ENCODE measurements around the gene IQCE. TPM values are rescaled to one million over a fixed set of nuclear protein-coding genes. Genes with fewer than 3 reads are reported as not detected.

IQCE gene
- total and polyA plus RNA-seq, 10 of the 15 experiments (the other 5 are each of a cell fraction or from before 2014, with no cell fraction given), result 0.37 to 8.1 (median 3.7) TPM

- Histone ChIP-seq H3K36me3 (ENCODE audit: control insufficient read depth in 2 of 2, insufficient read depth in 2 of 2, low read length in 1 of 2) (no peaks in the 10 kb centered on the region), H3K27ac (ENCODE audit: control insufficient read depth, insufficient read depth) (no peak overlapping the region), H3K4me1 (ENCODE audit: control insufficient read depth, insufficient read depth, low read length) (no peaks in the 10 kb centered on the region), H3K79me2 (ENCODE audit: control insufficient read depth, insufficient read depth, low read length) (no peaks in the 10 kb centered on the region), H3K9ac (ENCODE audit: control insufficient read depth, insufficient read depth, low read length) (no peak overlapping the region), H2AFZ (ENCODE audit: control insufficient read depth, low read depth, low read length) (no peak overlapping the region), H3K27me3 (replicated peaks in 1 of 2; ENCODE audit: control insufficient read depth in 2 of 2, insufficient read depth in 2 of 2, low read length in 1 of 2) (no peaks in the 10 kb centered on the region), H3K4me3 (no peak overlapping the region), H3K9me3 (replicated peaks; ENCODE audit: control insufficient read depth, insufficient read depth, low read length) (no peaks in the 10 kb centered on the region), H3K4me2 (ENCODE audit: control insufficient read depth, insufficient read depth) (no peak overlapping the region), H4K20me1 (ENCODE audit: control insufficient read depth, insufficient read depth) (no peaks in the 10 kb centered on the region)
- TF ChIP-seq ATF7 (IDR thresholded peaks at IDR 0.05; ENCODE audit: low read depth) (peak; percentile 26; the same call in 1 of the 2 replicates), HDGF (IDR thresholded peaks at IDR 0.05) (peak; percentile 43; the same call in 1 of the 2 replicates), CHD2 (IDR thresholded peaks at IDR 0.05; ENCODE audit: borderline replicate concordance, low read depth, low read length) (no peak), FOXM1 (IDR thresholded peaks at IDR 0.05; ENCODE audit: low read depth, low read length) (no peak)
- ChIA-PET CTCF (interaction anchor here (0.9 to 1.2 kb wide), 3 partner anchors 25 to 52 kb away, joined by 3 to 4 read pairs (median 4); partner anchors contain the start of gene TTYH3), RAD21 (ENCODE audit: unreplicated experiment) (interaction anchor here (0.7 kb wide), 1 partner anchor 48 kb away, joined by 3 read pairs; no protein-coding TSS in a partner anchor), SMC1A (ENCODE audit: uncharacterized antibody, unreplicated experiment) (no interaction called here), POLR2A (no interaction called here)
- ATAC-seq (no peak), DNase-seq (ENCODE audit: low read depth, low spot score) (no peak), FAIRE-seq (no peak)
- intact Hi-C loops (cut with micrococcal nuclease; ENCODE audit: unreplicated experiment), result no loop called here
- no TSS peak for BruUV-seq (replicated peaks)
- in situ Hi-C loops (cut with MboI), result no loop called here
- 73% methylated on average over 2 of the region's 2 CpGs for WGBS (ENCODE audit: insufficient coverage, insufficient replicate concordance, low lambda C conversion rate, missing lambda C conversion rate)
Observed at GRCh38 chr7:2657208-2657607, 98.4 kb downstream of the IQCE start.

- Histone ChIP-seq H4K20me1 (ENCODE audit: control insufficient read depth, insufficient read depth) (no peaks in the 10 kb centered on the region), H3K4me2 (ENCODE audit: control insufficient read depth, insufficient read depth) (no peak overlapping the region), H3K36me3 (ENCODE audit: control insufficient read depth in 2 of 2, insufficient read depth in 2 of 2, low read length in 1 of 2) (no peaks in the 10 kb centered on the region), H3K4me1 (ENCODE audit: control insufficient read depth, insufficient read depth, low read length) (no peaks in the 10 kb centered on the region), H3K9me3 (replicated peaks; ENCODE audit: control insufficient read depth, insufficient read depth, low read length) (no peaks in the 10 kb centered on the region), H2AFZ (ENCODE audit: control insufficient read depth, low read depth, low read length) (no peak overlapping the region), H3K27me3 (replicated peaks in 1 of 2; ENCODE audit: control insufficient read depth in 2 of 2, insufficient read depth in 2 of 2, low read length in 1 of 2) (no peaks in the 10 kb centered on the region), H3K9ac (ENCODE audit: control insufficient read depth, insufficient read depth, low read length) (no peak overlapping the region), H3K79me2 (ENCODE audit: control insufficient read depth, insufficient read depth, low read length) (no peaks in the 10 kb centered on the region), H3K27ac (ENCODE audit: control insufficient read depth, insufficient read depth) (no peak overlapping the region), H3K4me3 (no peak overlapping the region)
- DNase-seq (ENCODE audit: low read depth, low spot score) (no peak), ATAC-seq (no peak), FAIRE-seq (no peak)
- ChIA-PET RAD21 (ENCODE audit: unreplicated experiment) (no interaction called here), CTCF (interaction anchor here (0.6 to 1.2 kb wide), 3 partner anchors 14 to 49 kb away, joined by 3 read pairs; no protein-coding TSS in a partner anchor), SMC1A (ENCODE audit: uncharacterized antibody, unreplicated experiment) (no interaction called here), POLR2A (interaction anchor here (0.5 kb wide), 1 partner anchor 62 kb away, joined by 3 read pairs; no protein-coding TSS in a partner anchor)
- in situ Hi-C loops (cut with MboI) (no loop called here), intact Hi-C loops (cut with micrococcal nuclease; ENCODE audit: unreplicated experiment) (no loop called here)
- no TSS peak for BruUV-seq (replicated peaks)
- WGBS (ENCODE audit: insufficient coverage, insufficient replicate concordance, low lambda C conversion rate, missing lambda C conversion rate), result 78% methylated on average over 32 of the region's 33 CpGs
- TF ChIP-seq, protein P1, sequence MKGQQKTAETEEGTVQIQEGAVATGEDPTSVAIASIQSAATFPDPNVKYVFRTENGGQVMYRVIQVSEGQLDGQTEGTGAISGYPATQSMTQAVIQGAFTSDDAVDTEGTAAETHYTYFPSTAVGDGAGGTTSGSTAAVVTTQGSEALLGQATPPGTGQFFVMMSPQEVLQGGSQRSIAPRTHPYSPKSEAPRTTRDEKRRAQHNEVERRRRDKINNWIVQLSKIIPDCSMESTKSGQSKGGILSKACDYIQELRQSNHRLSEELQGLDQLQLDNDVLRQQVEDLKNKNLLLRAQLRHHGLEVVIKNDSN (IDR thresholded peaks at IDR 0.05; ENCODE audit: borderline replicate concordance, extremely low read length, insufficient read depth, low read depth, low read length), result no peak
- TF ChIP-seq NBN (IDR thresholded peaks at IDR 0.05) (no peak), SMAD1 (IDR thresholded peaks at IDR 0.05; ENCODE audit: low read depth, partially characterized antibody) (no peak), KLF5 (IDR thresholded peaks at IDR 0.05; ENCODE audit: partially characterized antibody) (no peak), NKRF (conservative IDR thresholded peaks at IDR 0.05) (no peak), SREBF2 (IDR thresholded peaks at IDR 0.05; ENCODE audit: low read length) (no peak), ZBED1 (IDR thresholded peaks at IDR 0.05; ENCODE audit: borderline replicate concordance) (no peak), RAD51 (IDR thresholded peaks at IDR 0.05) (no peak), BRCA1 (IDR thresholded peaks at IDR 0.05; ENCODE audit: low read depth, low read length) (no peak), BMI1 (IDR thresholded peaks at IDR 0.05; ENCODE audit: borderline replicate concordance) (no peak), RELA (IDR thresholded peaks at IDR 0.05; ENCODE audit: borderline replicate concordance, partially characterized antibody) (no peak), JUND (IDR thresholded peaks at IDR 0.05; ENCODE audit: low read depth, low read length) (no peak), CHD2 (IDR thresholded peaks at IDR 0.05; ENCODE audit: borderline replicate concordance, low read depth, low read length) (no peak)
Observed at GRCh38 chr7:2657920-2658671, 99.3 kb downstream of the IQCE start.
